ENCODE results near the gene B4GALT3.

Gene B4GALT3

GRCh38 chr1:161157867-161158266 lies 19.4 kb downstream of the B4GALT3 start:
- Mint-ChIP-seq H3K27ac (peak overlapping the region; percentile 57), H3K36me3 (peaks cover 21 to 51% of the 10 kb centered on the region in 2 donors), H3K4me3 (no peak overlapping the region), H3K4me1 (peaks cover 44 to 57% of the 10 kb centered on the region in 2 donors), H3K27me3 (no peaks in the 10 kb centered on the region), H3K9me3 (no peaks in the 10 kb centered on the region)
- DNase-seq (no peak), ATAC-seq (replicated peaks) (no peak)

- Mint-ChIP-seq H3K27me3 (no peaks in the 10 kb centered on the region), H3K4me3 (peak within 1 kb of the TSS; percentile 95 to 98), H3K4me1 (peaks cover 15 to 17% of the 10 kb centered on the region in 2 donors)
These were observed 23.5 kb downstream of the B4GALT3 start, which contains the start of gene UFC1 for GRCh38 chr1:161153682-161154337. UFC1 (plus strand) TSS chr1:161153978; CDS start chr1:161153998, 20 bp downstream.

GRCh38 chr1:161153176-161153575 lies 24.1 kb downstream of the B4GALT3 start:
- H3K4me3 Mint-ChIP-seq, result peak overlapping the region; percentile 95 to 98
- DNase-seq (no peak), ATAC-seq (replicated peaks) (peak; percentile 17 to 28)
- H3K9me3 Mint-ChIP-seq, result no peaks in the 10 kb centered on the region
- H3K4me1 Mint-ChIP-seq, result peaks cover 12 to 13% of the 10 kb centered on the region in 2 donors
- peaks cover 10 to 26% of the 10 kb centered on the region in 2 donors for H3K36me3 Mint-ChIP-seq
- peak overlapping the region; percentile 99 for H3K27ac Mint-ChIP-seq
- H3K27me3 Mint-ChIP-seq, result no peaks in the 10 kb centered on the region

More at GRCh38 chr1:161153682-161154337, 23.5 kb downstream of the B4GALT3 start, which contains the start of gene UFC1:
- Mint-ChIP-seq H3K27ac (peak within 1 kb of the TSS; percentile 99), H3K36me3 (peaks cover 10 to 31% of the 10 kb centered on the region in 2 donors), H3K9me3 (no peaks in the 10 kb centered on the region)
- peak; percentile 96 to 98 for ATAC-seq (replicated peaks)
- DNase-seq, result peak; percentile 79

GRCh38 chr1:161145832-161146231 lies 31.5 kb downstream of the B4GALT3 start:
- Mint-ChIP-seq H3K4me1 (no peaks in the 10 kb centered on the region), H3K27ac (no peak overlapping the region), H3K36me3 (peaks cover 0 to 4% of the 10 kb centered on the region in 2 donors), H3K4me3 (no peak overlapping the region), H3K27me3 (no peaks in the 10 kb centered on the region), H3K9me3 (no peaks in the 10 kb centered on the region)
- no peak for ATAC-seq (replicated peaks)
- no peak for DNase-seq

GRCh38 chr1:161140755-161141400 lies 36.4 kb downstream of the B4GALT3 start:
- no peak for ATAC-seq (replicated peaks)
- H3K4me1 Mint-ChIP-seq, result peaks cover 3 to 7% of the 10 kb centered on the region in 2 donors
- no peaks in the 10 kb centered on the region for H3K27me3 Mint-ChIP-seq

GRCh38 chr1:161139766-161140165 lies 37.5 kb downstream of the B4GALT3 start:
- H3K36me3 Mint-ChIP-seq, result peaks cover 15% of the 10 kb centered on the region in 2 donors
- ATAC-seq (replicated peaks) (peak in 1 of 2 donors; percentile 41), DNase-seq (no peak)
- H3K4me1 Mint-ChIP-seq, result peaks cover 3 to 13% of the 10 kb centered on the region in 2 donors
- H3K27me3 Mint-ChIP-seq, result no peaks in the 10 kb centered on the region
- H3K27ac Mint-ChIP-seq, result no peak overlapping the region
- H3K4me3 Mint-ChIP-seq, result no peak overlapping the region
- no peaks in the 10 kb centered on the region for H3K9me3 Mint-ChIP-seq

More at GRCh38 chr1:161140755-161141400, 36.4 kb downstream of the B4GALT3 start:
- Mint-ChIP-seq H3K27ac (no peak overlapping the region), H3K4me3 (no peak overlapping the region), H3K36me3 (peaks cover 7 to 9% of the 10 kb centered on the region in 2 donors), H3K9me3 (no peaks in the 10 kb centered on the region)
- DNase-seq, result no peak

GRCh38 chr1:161138431-161138830 lies 38.9 kb downstream of the B4GALT3 start:
- peaks cover 3 to 13% of the 10 kb centered on the region in 2 donors for H3K4me1 Mint-ChIP-seq
- H3K27me3 Mint-ChIP-seq, result no peaks in the 10 kb centered on the region
- no peak for DNase-seq
- H3K27ac Mint-ChIP-seq, result no peak overlapping the region
- no peaks in the 10 kb centered on the region for H3K9me3 Mint-ChIP-seq
- H3K36me3 Mint-ChIP-seq, result peaks cover 13 to 15% of the 10 kb centered on the region in 2 donors
- H3K4me3 Mint-ChIP-seq, result no peak overlapping the region
- ATAC-seq (replicated peaks), result no peak

GRCh38 chr1:161137881-161138280 lies 39.4 kb downstream of the B4GALT3 start:
- no peaks in the 10 kb centered on the region for H3K9me3 Mint-ChIP-seq
- no peak overlapping the region for H3K27ac Mint-ChIP-seq
- no peak overlapping the region for H3K4me3 Mint-ChIP-seq
- no peaks in the 10 kb centered on the region for H3K27me3 Mint-ChIP-seq
- H3K36me3 Mint-ChIP-seq, result peaks cover 13 to 15% of the 10 kb centered on the region in 2 donors
- no peak for DNase-seq
- H3K4me1 Mint-ChIP-seq, result peaks cover 3 to 13% of the 10 kb centered on the region in 2 donors
- no peak for ATAC-seq (replicated peaks)

- Mint-ChIP-seq H3K27ac (no peak overlapping the region), H3K36me3 (peaks cover 17 to 24% of the 10 kb centered on the region in 2 donors), H3K4me1 (peaks cover 25 to 48% of the 10 kb centered on the region in 2 donors), H3K9me3 (no peaks in the 10 kb centered on the region), H3K4me3 (no peak overlapping the region), H3K27me3 (no peaks in the 10 kb centered on the region)
- peak; percentile 10 to 20 for ATAC-seq (replicated peaks)
- no peak for DNase-seq
These were observed 44.0 kb downstream of the B4GALT3 start for GRCh38 chr1:161133220-161133740.

GRCh38 chr1:161132410-161133219 lies 44.7 kb downstream of the B4GALT3 start, which contains the start of gene DEDD:
DEDD (minus strand) TSS chr1:161132667; CDS start chr1:161124462, 8,205 bp downstream.
- Mint-ChIP-seq H3K9me3 (no peaks in the 10 kb centered on the region), H3K36me3 (peaks cover 18 to 25% of the 10 kb centered on the region in 2 donors), H3K27me3 (no peaks in the 10 kb centered on the region), H3K27ac (no peak within 1 kb of the TSS), H3K4me3 (no peak within 1 kb of the TSS), H3K4me1 (peaks cover 28 to 55% of the 10 kb centered on the region in 2 donors)
- ATAC-seq (replicated peaks) (peak; percentile 95), DNase-seq (peak; percentile 89)

- DNase-seq, result no peak
- Mint-ChIP-seq H3K9me3 (no peaks in the 10 kb centered on the region), H3K4me3 (no peak overlapping the region), H3K27ac (no peak overlapping the region), H3K4me1 (peaks cover 30 to 61% of the 10 kb centered on the region in 2 donors), H3K27me3 (no peaks in the 10 kb centered on the region), H3K36me3 (peaks cover 18 to 31% of the 10 kb centered on the region in 2 donors)
- ATAC-seq (replicated peaks), result peak in 1 of 2 donors; percentile 24
These were observed 45.5 kb downstream of the B4GALT3 start for GRCh38 chr1:161131523-161132409.

- ATAC-seq (replicated peaks), result no peak
- Mint-ChIP-seq H3K9me3 (no peaks in the 10 kb centered on the region), H3K4me3 (no peak overlapping the region), H3K36me3 (peaks cover 24 to 40% of the 10 kb centered on the region in 2 donors), H3K4me1 (peaks cover 36 to 69% of the 10 kb centered on the region in 2 donors), H3K27me3 (no peaks in the 10 kb centered on the region), H3K27ac (no peak overlapping the region)
- DNase-seq, result no peak
These were observed 47.0 kb downstream of the B4GALT3 start for GRCh38 chr1:161130266-161130665.

Measured in stimulated activated naive B cell treated with anti-CD40 and anti-IgM and Interleukin-4, amounts not matched to agents 10 μg/mL and 1 μg/mL and 100 μg/mL, for 72 hours (primary cell).